ENCODE data around the gene WDPCP.

- TF ChIP-seq CSRNP3 (CRISPR knock-in tag; IDR thresholded peaks at IDR 0.05) (no peak), BACH2 (CRISPR knock-in tag; IDR thresholded peaks at IDR 0.05; ENCODE audit: borderline replicate concordance) (no peak), ZFP3 (CRISPR knock-in tag; IDR thresholded peaks at IDR 0.05) (no peak), CREB5 (CRISPR knock-in tag; IDR thresholded peaks at IDR 0.05; ENCODE audit: low read depth) (no peak), TSHZ2 (CRISPR knock-in tag; IDR thresholded peaks at IDR 0.05) (no peak), OSR1 (CRISPR knock-in tag; IDR thresholded peaks at IDR 0.05) (no peak), PATZ1 (CRISPR knock-in tag; IDR thresholded peaks at IDR 0.05; ENCODE audit: borderline replicate concordance) (no peak), TCF4 (CRISPR knock-in tag; IDR thresholded peaks at IDR 0.05; ENCODE audit: borderline replicate concordance) (no peak), ARNTL (CRISPR knock-in tag; IDR thresholded peaks at IDR 0.05; ENCODE audit: borderline replicate concordance, low read depth) (no peak), ZNF70 (CRISPR knock-in tag; IDR thresholded peaks at IDR 0.05) (no peak), CSDC2 (CRISPR knock-in tag; IDR thresholded peaks at IDR 0.05) (no peak), GLIS3 (CRISPR knock-in tag; IDR thresholded peaks at IDR 0.05) (no peak), RARB (CRISPR knock-in tag; IDR thresholded peaks at IDR 0.05) (no peak), PPARA (CRISPR knock-in tag; IDR thresholded peaks at IDR 0.05; ENCODE audit: borderline replicate concordance) (no peak)
These were observed 33.0 kb downstream of the WDPCP start for GRCh38 chr2:63555299-63555698.
